ENCODE measurements around the gene STK32C.
A peak's percentile ranks its signal among the peaks of the same experiment; 100 is the strongest.
"Not testable (repeated sequence)": the region's sequence is repeated elsewhere in the genome, so short reads cannot be mapped to it uniquely, and the experiment has no call there.

The STK32C gene

GRCh38 chr10:132162590-132163277 is 145.0 kb downstream of the STK32C start:
- DNase-seq = no peak

DNA sequence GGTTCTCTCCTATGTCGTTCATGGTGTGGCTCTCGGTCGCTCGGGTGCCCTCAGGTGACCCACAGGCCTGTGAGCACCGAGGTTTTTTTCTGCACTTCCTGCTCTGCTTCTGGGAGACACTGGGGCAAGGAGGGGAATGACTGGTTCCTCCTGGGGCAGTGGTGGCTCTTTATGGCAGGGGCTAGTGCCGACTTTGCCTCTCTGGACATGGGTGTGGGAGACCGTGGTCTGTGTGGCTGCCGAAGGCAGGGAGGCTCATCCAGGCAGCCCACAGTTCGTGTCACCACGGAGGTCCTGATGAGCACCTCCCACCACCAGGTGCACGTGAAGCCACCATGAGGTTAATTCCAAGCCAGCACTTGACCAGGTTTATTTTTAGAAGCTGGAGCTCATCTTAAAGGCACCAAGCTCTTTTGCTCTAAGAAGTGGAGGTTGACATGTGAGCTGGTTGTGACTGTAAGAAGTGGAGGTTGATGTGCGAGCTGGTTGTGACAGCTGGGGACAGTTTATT is 145.7 kb downstream of the STK32C start:
- peak; percentile 14 for DNase-seq

DNA sequence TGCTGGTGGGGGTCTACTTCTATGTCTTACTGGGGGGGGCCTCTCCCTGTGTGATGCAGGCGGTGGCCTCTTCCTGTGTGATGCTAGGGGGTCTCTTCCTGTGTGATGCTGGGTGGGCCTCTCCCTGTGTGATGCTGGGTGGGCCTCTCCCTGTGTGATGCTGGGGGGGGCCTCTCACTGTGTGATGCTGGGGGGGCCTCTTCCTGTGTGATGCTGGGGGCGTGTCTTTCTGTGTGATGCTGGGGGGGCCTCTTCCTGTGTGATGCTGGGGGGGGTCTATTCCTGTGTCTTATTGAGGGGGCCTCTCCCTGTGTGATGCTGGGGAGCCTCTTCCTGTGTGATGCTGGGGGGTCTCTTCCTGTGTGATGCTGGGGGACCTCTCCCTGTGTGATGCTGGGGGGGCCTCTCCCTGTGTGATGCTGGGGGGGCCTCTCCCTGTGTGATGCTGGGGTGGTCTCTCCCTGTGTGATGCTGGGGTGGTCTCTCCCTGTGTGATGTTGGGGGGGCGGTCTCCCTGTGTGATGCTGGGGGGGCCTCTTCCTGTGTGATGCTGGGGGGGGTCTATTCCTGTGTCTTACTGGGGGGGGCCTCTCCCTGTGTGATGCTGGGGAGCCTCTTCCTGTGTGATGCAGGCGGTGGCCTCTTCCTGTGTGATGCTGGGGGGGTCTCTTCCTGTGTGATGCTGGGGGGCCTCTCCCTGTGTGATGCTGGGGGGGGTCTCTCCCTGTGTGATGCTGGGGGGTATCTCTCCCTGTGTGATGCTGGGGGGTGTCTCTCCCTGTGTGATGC is 146.7 kb downstream of the STK32C start:
- not testable (repeated sequence) for DNase-seq

DNA sequence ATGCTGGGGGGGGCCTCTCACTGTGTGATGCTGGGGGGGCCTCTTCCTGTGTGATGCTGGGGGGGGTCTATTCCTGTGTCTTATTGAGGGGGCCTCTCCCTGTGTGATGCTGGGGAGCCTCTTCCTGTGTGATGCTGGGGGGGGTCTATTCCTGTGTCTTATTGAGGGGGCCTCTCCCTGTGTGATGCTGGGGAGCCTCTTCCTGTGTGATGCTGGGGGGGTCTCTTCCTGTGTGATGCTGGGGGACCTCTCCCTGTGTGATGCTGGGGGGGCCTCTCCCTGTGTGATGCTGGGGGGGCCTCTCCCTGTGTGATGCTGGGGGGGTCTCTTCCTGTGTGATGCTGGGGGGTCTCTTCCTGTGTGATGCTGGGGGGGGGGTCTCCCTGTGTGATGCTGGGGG is 147.5 kb downstream of the STK32C start:
- not testable (repeated sequence) for DNase-seq

GRCh38 chr10:132159302-132160230 is 148.2 kb downstream of the STK32C start:
- DNase-seq = not testable (repeated sequence)

DNA sequence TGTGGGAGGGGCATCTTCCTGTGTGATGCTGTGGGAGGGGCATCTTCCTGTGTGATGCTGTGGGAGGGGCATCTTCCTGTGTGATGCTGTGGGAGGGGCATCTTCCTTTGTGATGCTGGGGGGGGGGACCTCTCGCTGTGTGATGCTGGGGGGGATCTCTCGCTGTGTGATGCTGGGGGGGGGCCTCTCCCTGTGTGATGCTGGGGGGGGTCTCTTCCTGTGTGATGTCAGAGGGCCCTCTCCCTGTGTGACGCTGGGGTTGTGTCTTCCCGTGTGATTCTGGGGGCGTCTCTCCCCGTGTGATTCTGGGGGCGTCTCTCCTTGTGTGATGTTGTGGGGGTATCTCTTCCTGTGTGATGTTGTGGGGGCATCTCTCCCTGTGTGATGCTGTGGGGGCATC is 148.9 kb downstream of the STK32C start:
- no peak for DNase-seq

- no peak for DNase-seq
Measured at GRCh38 chr10:132158122-132158741, 149.5 kb downstream of the STK32C start.
